ENCODE results near the gene PIEZO1. TPM values are rescaled to one million over a fixed set of nuclear protein-coding genes. Genes with fewer than 3 reads are reported as not detected.

Gene PIEZO1
- total and polyA plus RNA-seq, 2 donors (not counting 3 experiments of a cell fraction or from before 2014, with no cell fraction given): 298 to 322 TPM

GRCh38 chr16:88764080-88764479, 20.9 kb downstream of the PIEZO1 start:
- H3K79me2 ChIP-seq (ENCODE audit: control insufficient read depth, insufficient read depth, low read length): peaks cover 95% of the 10 kb centered on the region
- H3K27me3 ChIP-seq (ENCODE audit: control insufficient read depth in 2 of 2, insufficient read depth in 2 of 2, low read length in 2 of 2): no peaks in the 10 kb centered on the region
- no peaks in the 10 kb centered on the region for H4K20me1 ChIP-seq (replicated peaks; ENCODE audit: control insufficient read depth, extremely low read depth, insufficient read depth, low read length)
- H2AFZ ChIP-seq (ENCODE audit: low read depth, low read length): no peak overlapping the region
- H3K9me3 ChIP-seq (replicated peaks; ENCODE audit: control insufficient read depth, insufficient read depth, low read length): no peaks in the 10 kb centered on the region
- peaks cover 0 to 14% of the 10 kb centered on the region in 2 experiments for H3K36me3 ChIP-seq (ENCODE audit: control insufficient read depth in 2 of 2, extremely low read depth in 1 of 2, insufficient read depth in 2 of 2, low read length in 2 of 2)
- intact Hi-C loops (cut with micrococcal nuclease): no loop called here
- H3K4me1 ChIP-seq (ENCODE audit: control insufficient read depth, extremely low read depth, insufficient read depth, low read length): peaks cover 26% of the 10 kb centered on the region
- no peak for FAIRE-seq
- H3K4me2 ChIP-seq (ENCODE audit: insufficient read depth, low read length): no peak overlapping the region
- TF ChIP-seq MAX (IDR thresholded peaks at IDR 0.05; ENCODE audit: insufficient read depth, insufficient read length) (no peak), GATA2 (IDR thresholded peaks at IDR 0.05; ENCODE audit: insufficient read depth, insufficient read length, low read depth, low read length) (no peak), POLR2AphosphoS5 (IDR thresholded peaks at IDR 0.05; ENCODE audit: insufficient read depth, low read depth, low read length) (no peak), FOS (IDR thresholded peaks at IDR 0.05; ENCODE audit: borderline replicate concordance, insufficient read depth, low read length) (no peak), MYC (IDR thresholded peaks at IDR 0.05; ENCODE audit: low read depth, low read length) (no peak), EZH2 (IDR thresholded peaks at IDR 0.05; ENCODE audit: borderline replicate concordance, low read depth, low read length, severe bottlenecking) (no peak), JUN (IDR thresholded peaks at IDR 0.05; ENCODE audit: borderline replicate concordance, insufficient read depth, insufficient read length, low read depth) (no peak), POLR2A (IDR thresholded peaks at IDR 0.05; ENCODE audit: low read depth, low read length) (no peak)
- TF ChIP-seq, protein P1, sequence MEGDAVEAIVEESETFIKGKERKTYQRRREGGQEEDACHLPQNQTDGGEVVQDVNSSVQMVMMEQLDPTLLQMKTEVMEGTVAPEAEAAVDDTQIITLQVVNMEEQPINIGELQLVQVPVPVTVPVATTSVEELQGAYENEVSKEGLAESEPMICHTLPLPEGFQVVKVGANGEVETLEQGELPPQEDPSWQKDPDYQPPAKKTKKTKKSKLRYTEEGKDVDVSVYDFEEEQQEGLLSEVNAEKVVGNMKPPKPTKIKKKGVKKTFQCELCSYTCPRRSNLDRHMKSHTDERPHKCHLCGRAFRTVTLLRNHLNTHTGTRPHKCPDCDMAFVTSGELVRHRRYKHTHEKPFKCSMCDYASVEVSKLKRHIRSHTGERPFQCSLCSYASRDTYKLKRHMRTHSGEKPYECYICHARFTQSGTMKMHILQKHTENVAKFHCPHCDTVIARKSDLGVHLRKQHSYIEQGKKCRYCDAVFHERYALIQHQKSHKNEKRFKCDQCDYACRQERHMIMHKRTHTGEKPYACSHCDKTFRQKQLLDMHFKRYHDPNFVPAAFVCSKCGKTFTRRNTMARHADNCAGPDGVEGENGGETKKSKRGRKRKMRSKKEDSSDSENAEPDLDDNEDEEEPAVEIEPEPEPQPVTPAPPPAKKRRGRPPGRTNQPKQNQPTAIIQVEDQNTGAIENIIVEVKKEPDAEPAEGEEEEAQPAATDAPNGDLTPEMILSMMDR (IDR thresholded peaks at IDR 0.05; ENCODE audit: extremely low read depth in 1 of 2, insufficient read depth in 1 of 2, low read depth in 1 of 2, low read length in 2 of 2): no peak
- BruUV-seq (replicated peaks): no TSS peak
- no peak overlapping the region for H3K27ac ChIP-seq (ENCODE audit: insufficient read depth, low read depth, low read length)
- no peak overlapping the region for H3K4me3 ChIP-seq (replicated peaks in 1 of 3; ENCODE audit: insufficient read depth in 1 of 3, low read depth in 1 of 3, low read length in 3 of 3)
- DNase-seq (ENCODE audit: low read depth, low spot score): no peak
- CTCF ChIA-PET: interaction anchor here (1.0 to 1.7 kb wide), 2 partner anchors 19 to 27 kb away, joined by 3 to 6 read pairs; no protein-coding TSS in a partner anchor
- H3K9me1 ChIP-seq (replicated peaks; ENCODE audit: control insufficient read depth, extremely low read depth, insufficient read depth, low read length): no peaks in the 10 kb centered on the region
- dilution Hi-C loops (cut with MboI; ENCODE audit: extremely low pct_ligation_motif_present, low sequenced_read_pairs): no loop called here
- POLR2A ChIA-PET: no interaction called here
- no peak overlapping the region for H3K9ac ChIP-seq (replicated peaks; ENCODE audit: extremely low read depth, insufficient read depth, low read length)
